ENCODE data around the gene CEACAM21. TPM values are rescaled to one million over a fixed set of nuclear protein-coding genes. Genes with fewer than 3 reads are reported as not detected.

Gene CEACAM21
- polyA plus RNA-seq, 3 donors: 1.3 to 1.8 (median 1.4) TPM

Other genes starting within 250 kb of the CEACAM21 start
- 10 to 100 TPM; 24.4 to 35.0 (median 32.8) TPM for gene TGFB1, start 222.2 kb upstream of the CEACAM21 start, polyA plus RNA-seq (ENCODE audit: insufficient read length in 3 of 3)
- 10 to 100 TPM in 1 of 3 donors, 1 to 10 TPM in 2; 5.8 to 10.4 (median 9.4) TPM for gene B9D2, start 212.0 kb upstream of the CEACAM21 start, polyA plus RNA-seq (ENCODE audit: insufficient read length in 3 of 3)
- 10 to 100 TPM; 13.2 to 27.3 (median 13.6) TPM for gene TMEM91, start 199.6 kb upstream of the CEACAM21 start, polyA plus RNA-seq (ENCODE audit: insufficient read length in 3 of 3)
- gene EXOSC5, start 178.8 kb upstream of the CEACAM21 start, polyA plus RNA-seq (ENCODE audit: insufficient read length in 3 of 3): 10 to 100 TPM; 16.8 to 20.1 (median 17.4) TPM
- gene BCKDHA, start 178.3 kb upstream of the CEACAM21 start, polyA plus RNA-seq (ENCODE audit: insufficient read length in 3 of 3): 10 to 100 TPM; 28.6 to 45.9 (median 43.9) TPM
- gene B3GNT8, start 148.8 kb upstream of the CEACAM21 start, polyA plus RNA-seq (ENCODE audit: insufficient read length in 3 of 3): 1 to 10 TPM; 2.1 to 3.9 (median 3.3) TPM
- 10 to 100 TPM; 50.5 to 73.2 (median 59.1) TPM for gene DMAC2, start 136.3 kb upstream of the CEACAM21 start, polyA plus RNA-seq (ENCODE audit: insufficient read length in 3 of 3)
- 1 to 10 TPM; 4.2 to 7.2 (median 6.2) TPM for gene ERICH4, start 133.0 kb upstream of the CEACAM21 start, polyA plus RNA-seq (ENCODE audit: insufficient read length in 3 of 3)
- gene CEACAM4, start 50.9 kb downstream of the CEACAM21 start, polyA plus RNA-seq (ENCODE audit: insufficient read length in 3 of 3): under 1 TPM in 1 of 3 donors, not detected in 2; 0.12 TPM
- gene CEACAM7, start 112.1 kb downstream of the CEACAM21 start, polyA plus RNA-seq (ENCODE audit: insufficient read length in 3 of 3): not detected
- under 1 TPM in 1 of 3 donors, not detected in 2; 0.23 TPM for gene CEACAM5, start 132.5 kb downstream of the CEACAM21 start, polyA plus RNA-seq (ENCODE audit: insufficient read length in 3 of 3)
- under 1 TPM; 0.06 to 0.22 (median 0.17) TPM for gene CEACAM6, start 179.4 kb downstream of the CEACAM21 start, polyA plus RNA-seq (ENCODE audit: insufficient read length in 3 of 3)
- gene CEACAM3, start 220.4 kb downstream of the CEACAM21 start, polyA plus RNA-seq (ENCODE audit: insufficient read length in 3 of 3): under 1 TPM in 2 of 3 donors, not detected in 1; 0.09 to 0.15 TPM